Thoracic aorta (tissue), 2 donors: ENCODE results near the gene RASL12. TPM values are rescaled to one million over a fixed set of nuclear protein-coding genes. Genes with fewer than 3 reads are reported as not detected.

Experiments
- ATAC-seq: fragments of 150-250 bp; one replicate; pipeline ENCODE4 v1.8.0; 2017; ENCODE audit warnings: low read depth; ENCODE audit not compliant: insufficient number of reproducible peaks, low FRiP score
- DNase-seq: peaks from one replicate; pipeline ENCODE4 v3.0.0-alpha.2; 2020; ENCODE audit warnings: low spot score
- H3K27ac ChIP-seq, 2 donors: fragments of 200-600 bp; sonication (generic); 1 replicate in 1 of 2; 2 replicates in 1 of 2; pipeline ENCODE4 v1.5.1; 2016; ENCODE audit warnings: mild to moderate bottlenecking in 2 of 2, moderate library complexity in 2 of 2
- H3K27me3 ChIP-seq: fragments of 200-600 bp; sonication (generic); replicated peaks from 2 replicates; pipeline ENCODE4 v1.6.0; 2016; ENCODE audit warnings: mild to moderate bottlenecking; ENCODE audit not compliant: insufficient read depth
- H3K36me3 ChIP-seq: fragments of 200-600 bp; sonication (generic); one replicate; pipeline ENCODE4 v1.5.1; 2016
- H3K4me1 ChIP-seq, 2 donors: fragments of 200-600 bp; sonication (generic); 1 replicate in 1 of 2; 2 replicates in 1 of 2; pipeline versions ENCODE4 v1.5.1 to v1.6.0; 2016; ENCODE audit warnings: low read depth in 2 of 2, mild to moderate bottlenecking in 1 of 2; ENCODE audit not compliant: control insufficient read depth in 1 of 2
- H3K4me3 ChIP-seq: fragments of 200-600 bp; sonication (generic); 2 replicates; pipeline ENCODE4 v1.5.1; 2016; ENCODE audit warnings: mild to moderate bottlenecking
- H3K9me3 ChIP-seq: fragments of 200-600 bp; sonication (generic); 2 replicates; pipeline ENCODE4 v1.5.1; 2016
- total RNA-seq, 2 donors: library from RNA; depleted of rRNA; stranded (reverse); fragments of >200 nt; gene quantifications; one replicate each; pipeline versions ENCODE4 v1.1.0 to v1.2.3, GENCODE V29; 2016
- TF ChIP-seq, protein P1 (sequence below): fragments of 200-600 bp; sonication (generic); IDR thresholded peaks from one replicate; pipeline ENCODE4 v1.5.1; 2019; ENCODE audit warnings: antibody characterized with exemption

The RASL12 gene
- total RNA-seq, 2 donors from 2014 or later: 211 to 324 TPM

- Histone ChIP-seq H3K36me3 (peaks cover 35% of the 10 kb centered on the region), H3K9me3 (no peaks in the 10 kb centered on the region), H3K27ac (peak overlapping the region; percentile 97 to 99), H3K4me3 (peak overlapping the region; percentile 11), H3K4me1 (peaks cover 64 to 89% of the 10 kb centered on the region in 2 donors), H3K27me3 (no peaks in the 10 kb centered on the region)
- no peak for ATAC-seq
- TF ChIP-seq, protein P1, sequence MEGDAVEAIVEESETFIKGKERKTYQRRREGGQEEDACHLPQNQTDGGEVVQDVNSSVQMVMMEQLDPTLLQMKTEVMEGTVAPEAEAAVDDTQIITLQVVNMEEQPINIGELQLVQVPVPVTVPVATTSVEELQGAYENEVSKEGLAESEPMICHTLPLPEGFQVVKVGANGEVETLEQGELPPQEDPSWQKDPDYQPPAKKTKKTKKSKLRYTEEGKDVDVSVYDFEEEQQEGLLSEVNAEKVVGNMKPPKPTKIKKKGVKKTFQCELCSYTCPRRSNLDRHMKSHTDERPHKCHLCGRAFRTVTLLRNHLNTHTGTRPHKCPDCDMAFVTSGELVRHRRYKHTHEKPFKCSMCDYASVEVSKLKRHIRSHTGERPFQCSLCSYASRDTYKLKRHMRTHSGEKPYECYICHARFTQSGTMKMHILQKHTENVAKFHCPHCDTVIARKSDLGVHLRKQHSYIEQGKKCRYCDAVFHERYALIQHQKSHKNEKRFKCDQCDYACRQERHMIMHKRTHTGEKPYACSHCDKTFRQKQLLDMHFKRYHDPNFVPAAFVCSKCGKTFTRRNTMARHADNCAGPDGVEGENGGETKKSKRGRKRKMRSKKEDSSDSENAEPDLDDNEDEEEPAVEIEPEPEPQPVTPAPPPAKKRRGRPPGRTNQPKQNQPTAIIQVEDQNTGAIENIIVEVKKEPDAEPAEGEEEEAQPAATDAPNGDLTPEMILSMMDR: no peak
- DNase-seq: no peak
Observed at GRCh38 chr15:65062061-65062460, 5.7 kb downstream of the RASL12 start.

GRCh38 chr15:65060641-65061397, 7.0 kb downstream of the RASL12 start:
- DNase-seq (no peak), ATAC-seq (no peak)
- peaks cover 46% of the 10 kb centered on the region for H3K36me3 ChIP-seq
- H3K4me3 ChIP-seq: peak overlapping the region; percentile 27
- H3K4me1 ChIP-seq: peaks cover 71 to 100% of the 10 kb centered on the region in 2 donors
- peak overlapping the region; percentile 97 to 99 for H3K27ac ChIP-seq
- H3K27me3 ChIP-seq: no peaks in the 10 kb centered on the region
- TF ChIP-seq, protein P1: no peak
- H3K9me3 ChIP-seq: no peaks in the 10 kb centered on the region

GRCh38 chr15:65059931-65060596, 7.7 kb downstream of the RASL12 start:
- Histone ChIP-seq H3K4me3 (peak overlapping the region; percentile 15), H3K27me3 (no peaks in the 10 kb centered on the region), H3K9me3 (no peaks in the 10 kb centered on the region), H3K36me3 (peaks cover 47% of the 10 kb centered on the region), H3K4me1 (peaks cover 75 to 100% of the 10 kb centered on the region in 2 donors), H3K27ac (peak overlapping the region; percentile 97 to 99)
- ATAC-seq (no peak), DNase-seq (no peak)
- TF ChIP-seq, protein P1: no peak

DNA sequence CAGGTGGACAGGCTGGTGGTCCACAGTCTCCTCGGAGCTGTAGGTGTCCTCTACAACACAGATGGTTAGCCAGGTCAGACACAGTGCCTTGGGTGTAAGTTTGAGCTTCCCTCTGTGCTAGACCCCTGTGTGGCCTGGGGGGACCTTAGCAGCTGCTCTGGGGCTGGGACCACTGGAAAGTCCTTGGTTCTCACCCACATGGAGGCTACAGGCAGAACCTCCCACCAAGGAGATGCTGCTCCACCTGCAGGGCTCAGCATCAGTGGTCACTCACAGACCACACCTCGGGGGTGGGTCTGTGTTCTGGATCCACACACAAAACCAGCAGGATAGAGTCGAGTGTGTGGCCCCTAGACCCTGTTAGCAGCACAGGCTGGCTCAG, 8.4 kb downstream of the RASL12 start:
- peaks cover 76 to 100% of the 10 kb centered on the region in 2 donors for H3K4me1 ChIP-seq
- no peak for ATAC-seq
- H3K27me3 ChIP-seq: no peaks in the 10 kb centered on the region
- no peak for DNase-seq
- peaks cover 51% of the 10 kb centered on the region for H3K36me3 ChIP-seq
- H3K9me3 ChIP-seq: no peaks in the 10 kb centered on the region
- peak overlapping the region; percentile 26 for H3K4me3 ChIP-seq
- H3K27ac ChIP-seq: peak overlapping the region; percentile 97 to 99
- TF ChIP-seq, protein P1: no peak
